ACHN (cell line): ENCODE results near the gene CLCA4.
A peak's percentile ranks its signal among the peaks of the same experiment; 100 is the strongest.
"Not testable (repeated sequence)": the region's sequence is repeated elsewhere in the genome, so short reads cannot be mapped to it uniquely, and the experiment has no call there.

Experiments
- DNase-seq: peaks from one replicate; pipeline ENCODE4 v3.0.0-alpha.2; 2015
- in situ Hi-C: cut with HindIII; loops from 2 replicates; pipeline ENCODE4 v1.10.0; 2017; ENCODE audit warnings: low sequenced_read_pairs, low pct_ligation_motif_present, low pct_unique_long_range_greater_than_20kb

The CLCA4 gene, protein sequence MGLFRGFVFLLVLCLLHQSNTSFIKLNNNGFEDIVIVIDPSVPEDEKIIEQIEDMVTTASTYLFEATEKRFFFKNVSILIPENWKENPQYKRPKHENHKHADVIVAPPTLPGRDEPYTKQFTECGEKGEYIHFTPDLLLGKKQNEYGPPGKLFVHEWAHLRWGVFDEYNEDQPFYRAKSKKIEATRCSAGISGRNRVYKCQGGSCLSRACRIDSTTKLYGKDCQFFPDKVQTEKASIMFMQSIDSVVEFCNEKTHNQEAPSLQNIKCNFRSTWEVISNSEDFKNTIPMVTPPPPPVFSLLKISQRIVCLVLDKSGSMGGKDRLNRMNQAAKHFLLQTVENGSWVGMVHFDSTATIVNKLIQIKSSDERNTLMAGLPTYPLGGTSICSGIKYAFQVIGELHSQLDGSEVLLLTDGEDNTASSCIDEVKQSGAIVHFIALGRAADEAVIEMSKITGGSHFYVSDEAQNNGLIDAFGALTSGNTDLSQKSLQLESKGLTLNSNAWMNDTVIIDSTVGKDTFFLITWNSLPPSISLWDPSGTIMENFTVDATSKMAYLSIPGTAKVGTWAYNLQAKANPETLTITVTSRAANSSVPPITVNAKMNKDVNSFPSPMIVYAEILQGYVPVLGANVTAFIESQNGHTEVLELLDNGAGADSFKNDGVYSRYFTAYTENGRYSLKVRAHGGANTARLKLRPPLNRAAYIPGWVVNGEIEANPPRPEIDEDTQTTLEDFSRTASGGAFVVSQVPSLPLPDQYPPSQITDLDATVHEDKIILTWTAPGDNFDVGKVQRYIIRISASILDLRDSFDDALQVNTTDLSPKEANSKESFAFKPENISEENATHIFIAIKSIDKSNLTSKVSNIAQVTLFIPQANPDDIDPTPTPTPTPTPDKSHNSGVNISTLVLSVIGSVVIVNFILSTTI

DNA sequence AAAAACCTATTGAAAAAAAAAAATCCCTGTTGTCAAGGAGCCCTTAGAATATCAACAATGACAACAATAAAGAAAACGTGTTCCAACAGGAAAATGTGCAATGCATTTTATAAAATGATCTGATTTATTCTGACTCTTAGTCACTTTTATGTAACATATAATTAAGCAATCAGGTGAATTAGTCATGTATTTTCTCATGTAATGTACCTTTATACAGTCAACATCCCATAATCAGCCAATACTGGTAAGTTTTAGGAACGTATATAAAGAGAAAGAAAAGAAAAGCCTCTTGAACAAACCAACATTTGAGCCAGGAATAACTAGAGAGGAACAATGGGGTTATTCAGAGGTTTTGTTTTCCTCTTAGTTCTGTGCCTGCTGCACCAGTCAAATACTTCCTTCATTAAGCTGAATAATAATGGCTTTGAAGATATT is at the start of gene CLCA4:
Gene CLCA4 (plus strand): TSS at position 292 of the 435 bp plus-strand sequence. CDS start 42 bp downstream, at position 334.
- in situ Hi-C loops = no loop called here
- no peak for DNase-seq

DNA sequence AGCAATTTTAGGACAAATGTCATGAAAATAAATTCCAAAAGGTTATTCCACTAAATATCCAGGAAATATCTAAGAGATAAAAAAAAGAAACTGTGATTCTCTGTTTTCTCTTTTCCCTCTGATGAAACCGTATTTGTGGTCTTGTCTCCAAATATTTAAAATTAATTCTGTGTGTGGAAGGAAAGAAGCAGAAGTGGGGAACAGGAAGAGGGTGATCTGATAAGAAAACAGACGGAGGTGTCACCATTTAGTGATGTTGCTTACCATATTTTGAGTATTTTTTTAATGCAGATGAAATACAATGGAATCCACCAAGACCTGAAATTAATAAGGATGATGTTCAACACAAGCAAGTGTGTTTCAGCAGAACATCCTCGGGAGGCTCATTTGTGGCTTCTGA is 48.6 kb upstream of the CLCA4 start:
- DNase-seq = no peak
- in situ Hi-C loops = no loop called here

DNA sequence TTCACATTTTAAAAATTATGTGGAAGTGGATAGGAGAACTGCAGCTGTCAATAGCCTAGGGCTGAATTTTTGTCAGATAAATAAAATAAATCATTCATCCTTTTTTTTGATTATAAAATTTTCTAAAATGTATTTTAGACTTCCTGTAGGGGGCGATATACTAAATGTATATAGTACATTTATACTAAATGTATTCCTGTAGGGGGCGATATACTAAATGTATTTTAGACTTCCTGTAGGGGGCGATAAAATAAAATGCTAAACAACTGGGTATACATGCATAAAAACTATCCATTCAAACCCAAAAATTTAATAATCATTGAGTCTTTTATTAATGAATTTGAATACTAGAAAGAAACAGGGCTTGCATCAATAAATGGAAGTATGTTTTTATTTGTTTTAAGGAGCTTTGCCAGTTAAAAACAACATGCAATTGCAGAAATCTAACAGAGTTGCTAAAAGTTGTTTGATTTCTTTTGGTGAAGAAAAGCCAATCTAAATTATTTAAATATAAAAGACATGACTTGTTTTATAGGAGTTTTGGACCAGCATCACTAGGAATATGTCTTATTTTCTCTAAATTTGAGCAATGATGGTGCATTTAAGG is 46.8 kb upstream of the CLCA4 start:
- in situ Hi-C loops = no loop called here
- DNase-seq = peak; percentile 74

DNA sequence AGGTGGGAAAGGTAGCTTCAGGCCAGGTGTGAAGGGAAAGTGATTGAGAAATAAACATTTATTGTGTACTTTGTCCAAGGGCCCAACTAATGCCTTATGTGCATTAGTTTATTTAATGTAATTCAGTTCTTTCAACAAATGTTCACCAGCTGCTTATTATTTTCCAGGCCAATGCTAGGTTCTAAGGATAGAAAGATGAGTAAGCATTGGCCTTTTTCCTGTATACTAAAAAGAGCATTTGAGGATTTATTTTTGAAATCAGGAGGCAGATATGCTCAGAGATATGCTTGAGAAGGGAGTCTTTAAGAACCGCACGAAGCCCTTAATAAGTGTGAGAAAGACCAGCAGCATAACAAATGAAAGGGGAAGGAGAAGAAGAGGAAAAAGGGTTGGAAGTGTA is 46.2 kb upstream of the CLCA4 start:
- DNase-seq = no peak
- in situ Hi-C loops = no loop called here

DNA sequence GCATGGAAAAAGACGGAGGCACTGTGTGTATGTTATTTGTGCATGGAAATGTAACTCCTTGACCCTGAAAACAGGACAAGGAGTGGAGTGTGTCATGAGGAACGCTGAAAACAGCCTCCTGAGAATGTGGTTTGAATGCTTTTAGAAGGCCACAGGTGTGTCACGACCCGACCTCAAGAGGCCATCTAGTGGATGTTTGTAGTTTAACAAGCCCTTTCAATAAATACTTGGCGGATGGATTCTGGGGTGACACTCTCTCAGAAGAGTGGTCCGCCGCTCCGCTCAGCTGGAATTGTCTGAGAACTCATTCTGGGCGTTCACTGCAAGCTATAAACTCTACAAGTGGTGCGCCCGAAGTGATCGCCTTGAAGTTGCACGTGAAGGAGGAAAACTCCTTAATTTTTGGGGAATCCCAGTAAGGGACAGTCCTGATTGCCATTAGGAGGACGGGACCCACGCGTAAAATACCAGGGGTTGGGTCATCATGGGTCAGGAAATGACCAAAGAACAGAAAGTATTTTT is 44.7 kb upstream of the CLCA4 start:
- in situ Hi-C loops = not testable (repeated sequence)
- DNase-seq = peak; percentile 13

DNA sequence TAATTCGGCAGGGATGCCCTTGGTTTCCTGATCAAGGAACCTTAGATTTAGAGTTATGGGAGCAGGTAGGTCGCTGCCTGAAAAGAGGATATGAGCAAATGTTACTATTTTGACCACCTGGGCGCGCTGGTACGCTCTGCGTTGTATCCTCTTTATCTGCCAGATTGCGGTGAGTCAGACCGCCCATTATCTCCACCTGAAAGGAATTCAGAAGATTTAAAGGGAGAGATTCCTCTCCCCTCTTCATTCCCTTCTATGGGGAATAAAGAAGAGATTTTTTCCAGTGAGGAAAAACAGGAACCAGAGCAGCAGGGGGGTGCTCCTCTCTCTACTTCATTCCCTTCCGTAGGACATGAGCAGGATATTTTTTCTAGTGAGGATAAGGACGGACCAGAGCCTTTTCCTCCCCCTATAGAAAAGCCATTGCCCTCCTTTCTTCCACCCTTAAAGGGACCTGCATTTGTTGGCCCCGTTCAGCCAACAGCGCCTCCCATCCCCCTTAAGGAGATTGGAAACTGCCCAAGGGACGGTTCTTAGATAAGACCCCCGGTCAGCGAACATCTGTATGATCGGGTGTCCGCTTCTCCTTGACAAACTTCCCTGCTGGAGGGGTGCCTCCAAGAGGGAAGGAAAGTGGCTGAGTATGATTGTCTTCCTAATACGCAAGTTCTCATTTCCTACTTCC is 44.0 kb upstream of the CLCA4 start:
- DNase-seq = peak; percentile 9
- in situ Hi-C loops = no loop called here

DNA sequence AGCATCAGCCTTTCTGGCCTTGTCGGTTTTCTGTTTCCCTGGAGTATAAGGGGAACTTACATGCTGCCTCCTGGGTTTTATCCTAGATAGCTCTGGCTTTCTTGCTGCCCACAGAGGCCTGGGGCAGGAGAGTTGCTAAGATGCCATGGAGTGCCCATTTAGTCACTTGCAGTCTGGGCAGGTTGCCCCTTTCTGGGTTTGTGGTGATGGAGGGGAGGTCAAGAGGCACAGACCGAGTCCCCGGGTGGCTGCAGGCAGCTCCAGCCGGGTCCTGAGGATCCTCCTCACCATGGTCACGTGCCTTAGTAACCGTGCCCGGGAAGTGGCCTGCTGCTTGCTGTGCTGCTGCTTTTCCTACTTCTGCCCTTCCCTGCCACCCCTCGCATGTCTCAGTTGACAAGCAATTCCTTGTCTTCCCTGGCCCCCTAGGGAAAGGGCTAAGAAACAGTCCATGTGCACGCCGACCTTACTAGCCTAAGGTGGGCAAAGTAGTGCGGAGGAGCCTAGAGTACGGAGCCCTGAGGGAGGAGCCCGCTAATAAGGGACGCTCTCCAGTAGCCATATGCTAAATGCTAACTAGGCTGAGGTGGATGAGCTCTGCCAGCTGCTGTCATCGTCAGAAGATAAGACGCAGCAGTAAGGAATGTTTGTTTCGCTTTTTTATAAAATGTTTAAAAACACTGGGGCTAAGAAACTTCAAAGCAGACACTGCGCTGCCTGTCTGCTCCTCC is 43.3 kb upstream of the CLCA4 start:
- DNase-seq = no peak
- in situ Hi-C loops = no loop called here

DNA sequence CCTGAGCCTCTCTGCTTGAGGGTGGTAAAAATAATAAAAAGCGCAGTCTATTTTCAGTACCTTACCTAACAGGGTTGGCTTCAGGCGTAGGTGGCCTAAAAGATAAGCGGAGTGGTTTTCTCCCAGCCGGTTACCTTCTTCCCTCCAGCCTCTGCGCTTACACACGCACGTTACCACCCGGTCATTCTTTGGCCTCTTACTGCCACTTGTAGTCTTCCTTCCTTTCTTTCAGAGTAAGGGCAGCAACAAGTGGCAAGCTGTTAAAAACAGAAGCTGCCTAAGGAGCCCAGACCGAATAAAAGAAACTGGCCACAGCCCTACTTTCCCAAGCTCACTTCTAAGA is 42.8 kb upstream of the CLCA4 start:
- in situ Hi-C loops = no loop called here
- no peak for DNase-seq

DNA sequence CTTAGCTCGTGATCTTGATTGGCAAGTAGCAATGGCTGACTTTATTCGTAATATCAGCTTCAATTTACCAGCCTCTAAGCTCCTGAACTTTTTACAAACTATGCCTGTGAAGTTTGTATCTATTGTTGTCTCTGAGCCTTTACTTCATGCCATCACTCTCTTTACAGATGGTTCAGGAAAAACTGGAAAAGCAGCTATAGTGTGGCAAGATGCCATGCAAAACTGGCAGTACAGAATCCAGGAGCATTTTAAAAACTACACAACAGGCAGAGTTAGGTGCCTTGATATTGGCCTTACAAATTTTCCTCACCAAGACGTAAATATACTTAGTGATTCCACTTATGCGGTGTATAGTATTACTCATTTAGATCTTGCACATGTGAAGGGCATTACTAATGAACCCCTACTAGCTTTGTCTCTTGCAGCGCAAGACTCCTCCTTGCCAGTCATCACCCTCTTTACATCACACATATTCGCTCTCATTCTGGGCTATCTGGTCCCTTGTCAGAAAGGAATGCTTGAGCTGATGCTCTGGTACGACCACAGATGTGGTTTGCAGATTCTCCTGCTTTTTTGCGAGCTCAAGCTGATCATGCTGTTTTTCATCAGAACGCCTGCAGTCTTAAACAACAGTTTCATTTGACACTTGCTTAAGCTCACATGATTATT is 41.8 kb upstream of the CLCA4 start:
- DNase-seq = no peak

DNA sequence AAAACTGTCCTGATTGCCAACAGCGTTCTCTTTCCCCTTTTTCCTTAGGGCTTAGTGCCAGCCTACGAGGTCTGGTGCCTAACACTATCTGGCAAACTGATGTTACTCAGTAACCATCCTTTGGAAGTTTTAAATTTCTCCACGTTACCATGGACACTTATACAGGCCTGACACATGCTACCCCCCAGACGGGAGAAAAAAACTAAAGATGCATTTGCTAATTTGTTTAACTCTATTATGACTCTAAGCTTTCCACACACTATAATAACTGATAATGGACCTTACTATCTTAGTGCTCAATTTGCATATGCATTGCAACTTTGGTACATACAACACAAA is 41.3 kb upstream of the CLCA4 start:
- in situ Hi-C loops = no loop called here
- no peak for DNase-seq

More for the DNA sequence above, 41.8 kb upstream of the CLCA4 start:
- in situ Hi-C loops = no loop called here

DNA sequence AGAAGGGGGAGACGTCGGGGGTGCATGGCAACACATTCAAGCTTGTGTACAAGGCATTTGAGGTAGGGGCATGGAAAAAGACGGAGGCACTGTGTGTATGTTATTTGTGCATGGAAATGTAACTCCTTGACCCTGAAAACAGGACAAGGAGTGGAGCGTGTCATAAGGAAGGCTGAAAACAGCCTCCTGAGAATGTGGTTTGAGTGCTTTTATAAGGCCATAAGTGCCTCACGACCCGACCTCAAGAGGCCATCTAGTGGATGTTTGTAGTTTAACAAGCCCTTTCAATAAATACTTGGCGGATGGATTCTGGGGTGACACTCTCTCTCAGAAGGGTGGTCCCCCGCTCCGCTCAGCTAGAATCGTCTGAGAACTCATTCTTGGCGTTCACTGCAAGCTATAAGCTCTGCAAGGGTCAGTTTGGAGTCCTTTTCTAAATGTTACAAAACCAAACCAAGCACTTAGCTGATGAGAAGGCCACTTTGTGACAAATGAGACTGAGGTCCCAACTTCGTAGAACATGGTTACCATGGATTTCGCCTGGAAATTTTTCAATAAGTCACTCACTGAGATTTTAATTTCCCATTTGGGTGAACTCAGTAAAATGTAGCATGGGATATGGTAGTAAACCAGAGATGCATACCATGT is 38.8 kb upstream of the CLCA4 start:
- in situ Hi-C loops = no loop called here
- DNase-seq = peak; percentile 15

DNA sequence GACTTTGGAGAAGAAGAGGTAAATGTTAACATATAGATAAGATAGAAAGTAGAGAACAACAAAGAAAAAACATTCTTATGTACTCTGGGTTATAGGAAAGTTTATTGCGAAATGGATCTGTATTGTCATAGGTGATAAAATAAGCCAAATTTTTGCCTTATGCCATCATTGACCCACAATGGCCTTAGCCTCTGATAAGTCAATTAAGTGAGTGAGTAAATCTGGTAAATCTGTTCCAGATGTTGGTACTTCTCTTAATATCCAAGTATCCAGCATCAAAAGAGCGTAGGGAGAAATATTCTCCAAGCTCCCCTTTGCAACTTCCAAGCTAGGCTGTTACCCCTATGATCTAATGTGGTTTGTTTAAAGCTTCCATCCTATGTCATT is 38.3 kb upstream of the CLCA4 start:
- in situ Hi-C loops = no loop called here
- no peak for DNase-seq

DNA sequence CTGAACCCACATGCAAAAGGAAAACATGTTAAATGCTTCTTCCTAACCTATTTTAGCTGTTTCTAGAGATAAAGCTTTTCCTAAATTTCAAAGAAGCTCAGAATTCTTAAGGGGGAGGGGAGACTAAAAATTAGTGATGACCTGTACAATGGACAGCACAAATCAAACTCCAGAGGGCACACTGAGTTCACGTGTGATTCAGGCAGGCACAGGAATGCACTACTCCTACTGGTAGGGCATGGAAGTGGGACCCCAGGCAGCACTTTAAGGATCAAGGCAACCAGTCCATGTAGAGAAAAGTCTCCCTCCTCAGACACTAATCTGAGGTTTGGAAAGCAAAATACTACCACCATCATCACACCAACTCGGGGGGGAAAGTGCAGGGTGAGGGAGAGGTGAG is 31.3 kb upstream of the CLCA4 start:
- in situ Hi-C loops = no loop called here
- peak; percentile 50 for DNase-seq

DNA sequence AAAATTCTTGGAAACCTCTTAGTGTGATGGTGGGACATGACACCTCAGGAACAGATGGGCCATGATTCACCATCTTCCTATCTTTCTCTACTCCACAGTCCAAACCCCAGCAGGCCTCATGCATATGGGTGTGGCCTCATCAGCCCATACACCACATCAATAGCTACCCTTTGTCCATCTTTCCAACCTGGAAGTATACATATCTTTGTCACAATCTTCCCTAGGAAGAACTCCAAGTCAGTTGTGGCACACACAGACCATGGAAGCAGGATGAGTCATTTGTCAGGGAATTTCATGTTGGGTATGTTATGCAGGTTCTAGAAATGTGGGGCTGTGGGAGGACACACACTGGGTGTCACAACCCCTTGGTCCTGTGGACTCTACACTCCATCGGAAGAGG is 30.5 kb upstream of the CLCA4 start:
- no peak for DNase-seq
- in situ Hi-C loops = no loop called here

DNA sequence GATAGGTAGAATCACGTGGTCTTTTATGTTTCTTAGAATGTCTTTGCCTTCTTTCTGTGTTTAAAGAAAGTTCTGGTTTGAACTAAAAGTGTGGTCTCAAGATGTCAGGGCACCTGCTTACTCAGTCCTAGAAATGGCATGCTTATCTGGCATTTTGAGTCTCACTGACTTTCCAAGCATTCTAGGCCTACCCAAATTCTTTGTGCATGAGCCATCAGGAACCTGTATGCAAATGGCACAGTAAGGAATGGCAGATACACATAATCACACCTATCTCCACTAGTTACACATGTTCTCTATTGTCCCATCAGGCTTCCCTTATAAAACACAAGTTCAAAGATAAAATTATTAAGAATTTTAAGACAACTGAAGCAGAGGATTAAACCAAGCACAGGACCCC is 29.5 kb upstream of the CLCA4 start:
- in situ Hi-C loops = no loop called here

DNA sequence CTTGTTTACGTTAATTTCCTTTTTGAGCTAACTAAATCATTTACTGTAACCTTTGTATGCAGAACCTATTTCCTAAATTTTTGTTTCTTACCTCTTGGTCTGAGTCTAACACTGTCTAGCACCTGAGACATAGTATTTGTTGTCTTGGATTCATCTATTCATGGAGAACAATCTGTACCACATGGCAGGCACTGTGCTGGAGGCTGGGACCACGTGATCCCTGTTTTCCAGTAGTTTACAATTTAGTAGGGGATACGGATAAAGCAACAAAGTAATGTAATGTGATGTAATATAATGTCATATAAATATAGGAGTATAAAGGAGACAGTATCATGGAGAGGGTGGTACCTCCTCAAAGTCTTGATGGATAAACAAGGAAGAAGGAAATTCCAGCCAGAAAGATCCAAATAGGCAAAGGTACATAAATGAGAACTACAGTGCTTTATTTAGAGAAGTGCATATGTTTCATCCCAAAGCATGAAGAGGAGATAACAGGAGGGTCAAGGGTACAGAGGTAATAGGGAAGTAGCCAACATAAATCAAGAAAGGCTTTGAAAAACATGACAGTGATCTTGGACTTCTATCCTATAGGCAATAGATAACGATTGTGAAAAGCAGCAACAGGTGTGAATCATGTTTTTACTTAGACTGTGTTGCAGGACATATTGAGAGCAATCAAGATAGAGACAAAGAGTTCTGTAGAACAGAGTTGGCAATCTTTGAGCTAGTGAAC is 25.9 kb upstream of the CLCA4 start:
- in situ Hi-C loops = no loop called here
- no peak for DNase-seq

More for the DNA sequence above, 29.5 kb upstream of the CLCA4 start:
- no peak for DNase-seq

DNA sequence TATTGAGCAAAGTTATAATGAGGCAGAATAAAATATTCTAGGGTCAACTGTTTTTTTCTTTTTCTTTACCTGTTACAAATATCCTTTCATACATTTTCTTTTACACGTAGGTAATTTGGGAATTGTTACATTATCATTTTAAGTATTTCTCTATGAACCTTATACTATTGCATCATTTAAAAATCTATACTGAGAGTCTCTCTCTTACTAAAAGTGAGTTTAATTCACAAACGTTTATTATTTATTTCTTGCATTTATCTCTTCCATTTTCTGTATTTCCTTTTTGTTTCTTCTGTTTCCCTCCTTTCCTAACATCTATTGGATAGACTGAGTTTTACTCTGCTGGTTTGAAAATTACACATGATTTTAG is 25.4 kb upstream of the CLCA4 start:
- DNase-seq = no peak
- in situ Hi-C loops = no loop called here
